HEK293 (cell line): Measurements from ENCODE around the gene FCER2.

Experiments
- CTCF ChIA-PET: fragments of 350-600 bp; formaldehyde crosslinking; extraction: SDS; loops from one replicate; lab custom pipeline; 2021; ENCODE audit warnings: antibody characterized with exemption; lab: Yijun Ruan, JAX
- POLR2A ChIA-PET: fragments of 300-600 bp; formaldehyde crosslinking; extraction: SDS; loops from one replicate; lab custom pipeline; 2020; ENCODE audit warnings: antibody characterized with exemption, inconsistent platforms; lab: Yijun Ruan, JAX
- H3K27ac ChIP-seq: fragments of 200-500 bp; sonication (Bioruptor generic); 2 replicates; pipeline ENCODE4 v1.5.1; 2014; ENCODE audit warnings: low read depth, low read length, control low read depth, inconsistent platforms; ENCODE audit errors: extremely low read depth
- H3K36me3 ChIP-seq, 2 experiments: fragments of 200-500 bp in 1 of 2; sonication (Bioruptor generic) in 1 of 2; 1 replicate in 1 of 2; 2 replicates in 1 of 2; pipeline ENCODE4 v1.5.1; 2014 to 2017; ENCODE audit warnings: inconsistent platforms in 2 of 2, low read length in 2 of 2; ENCODE audit not compliant: control insufficient read depth in 2 of 2, insufficient read depth in 1 of 2
- H3K4me1 ChIP-seq: fragments of 200-500 bp; sonication (Bioruptor generic); 2 replicates; pipeline ENCODE4 v1.5.1; 2014; ENCODE audit warnings: mild to moderate bottlenecking, low read length, inconsistent platforms; ENCODE audit not compliant: control insufficient read depth, insufficient read depth
- H3K4me3 ChIP-seq: 2 replicates; pipeline ENCODE4 v1.5.1; 2011; ENCODE audit warnings: low read depth, mild to moderate bottlenecking, control low read depth, low read length, moderate library complexity
- H3K9me3 ChIP-seq: fragments of 200-500 bp; sonication (Bioruptor generic); 2 replicates; pipeline ENCODE4 v1.5.1; 2014; ENCODE audit warnings: low read depth, low read length, inconsistent platforms; ENCODE audit not compliant: control insufficient read depth, insufficient read depth
- PRDM4 ChIP-seq: fragments of 450-650 bp; formaldehyde crosslinking; IDR thresholded peaks from 2 replicates; pipeline ENCODE4 v1.5.1; 2017; ENCODE audit warnings: missing biosample characterization, missing genetic modification characterization
- REPIN1 ChIP-seq: fragments of 450-650 bp; formaldehyde crosslinking; IDR thresholded peaks from 2 replicates; pipeline ENCODE4 v1.5.1; 2017; ENCODE audit warnings: missing biosample characterization, missing genetic modification characterization, low read depth
- ZFHX2 ChIP-seq: fragments of 450-650 bp; formaldehyde crosslinking; conservative IDR thresholded peaks from 2 replicates; pipeline ENCODE4 v1.5.1; 2016; ENCODE audit warnings: missing biosample characterization, missing genetic modification characterization
- ZNF132 ChIP-seq: fragments of 450-650 bp; formaldehyde crosslinking; IDR thresholded peaks from 2 replicates; pipeline ENCODE4 v1.5.1; 2017; ENCODE audit warnings: missing biosample characterization, missing genetic modification characterization, borderline replicate concordance
- ZNF341 ChIP-seq: fragments of 450-650 bp; formaldehyde crosslinking; IDR thresholded peaks from 2 replicates; pipeline ENCODE4; 2016; ENCODE audit warnings: low read depth, missing biosample characterization, missing genetic modification characterization
- ZNF354C ChIP-seq: fragments of 450-650 bp; formaldehyde crosslinking; IDR thresholded peaks from 2 replicates; pipeline ENCODE4 v1.5.1; 2016; ENCODE audit warnings: missing biosample characterization, missing genetic modification characterization, low read depth, borderline replicate concordance
- ZNF366 ChIP-seq: fragments of 450-650 bp; formaldehyde crosslinking; conservative IDR thresholded peaks from 2 replicates; pipeline ENCODE4 v1.5.1; 2016; ENCODE audit warnings: missing biosample characterization, missing genetic modification characterization
- ZNF48 ChIP-seq: fragments of 450-650 bp; formaldehyde crosslinking; IDR thresholded peaks from 2 replicates; pipeline ENCODE4 v1.5.1; 2016; ENCODE audit warnings: missing biosample characterization, missing genetic modification characterization
- ZNF596 ChIP-seq: fragments of 450-650 bp; IDR thresholded peaks from 2 replicates; pipeline ENCODE4 v1.5.0; 2018; ENCODE audit warnings: missing biosample characterization, mild to moderate bottlenecking, missing genetic modification characterization, moderate library complexity
- TF ChIP-seq, protein P1 (sequence below): fragments of 450-650 bp; formaldehyde crosslinking; IDR thresholded peaks from 2 replicates; pipeline ENCODE4 v1.5.1; 2016; ENCODE audit warnings: missing biosample characterization, missing genetic modification characterization, low read depth
- TF ChIP-seq, protein P2 (sequence below): fragments of 450-650 bp; formaldehyde crosslinking; IDR thresholded peaks from 2 replicates; pipeline ENCODE4 v1.5.1; 2017; ENCODE audit warnings: missing biosample characterization, missing genetic modification characterization
- TF ChIP-seq, protein P3 (sequence below): fragments of 450-650 bp; formaldehyde crosslinking; IDR thresholded peaks from 2 replicates; pipeline ENCODE4 v1.5.1; 2016; ENCODE audit warnings: missing biosample characterization, missing genetic modification characterization
- TF ChIP-seq, protein P4 (sequence below): fragments of 450-650 bp; IDR thresholded peaks from 2 replicates; pipeline ENCODE4 v1.5.1; 2018; ENCODE audit warnings: missing biosample characterization, mild to moderate bottlenecking, missing genetic modification characterization
- TF ChIP-seq, protein P5 (sequence below): fragments of 450-650 bp; formaldehyde crosslinking; IDR thresholded peaks from 2 replicates; pipeline ENCODE4 v1.5.1; 2017; ENCODE audit warnings: missing biosample characterization, missing genetic modification characterization

The FCER2 gene

GRCh38 chr19:7737215-7737614 is 35.3 kb upstream of the FCER2 start (continued):
- TF ChIP-seq, protein P1, sequence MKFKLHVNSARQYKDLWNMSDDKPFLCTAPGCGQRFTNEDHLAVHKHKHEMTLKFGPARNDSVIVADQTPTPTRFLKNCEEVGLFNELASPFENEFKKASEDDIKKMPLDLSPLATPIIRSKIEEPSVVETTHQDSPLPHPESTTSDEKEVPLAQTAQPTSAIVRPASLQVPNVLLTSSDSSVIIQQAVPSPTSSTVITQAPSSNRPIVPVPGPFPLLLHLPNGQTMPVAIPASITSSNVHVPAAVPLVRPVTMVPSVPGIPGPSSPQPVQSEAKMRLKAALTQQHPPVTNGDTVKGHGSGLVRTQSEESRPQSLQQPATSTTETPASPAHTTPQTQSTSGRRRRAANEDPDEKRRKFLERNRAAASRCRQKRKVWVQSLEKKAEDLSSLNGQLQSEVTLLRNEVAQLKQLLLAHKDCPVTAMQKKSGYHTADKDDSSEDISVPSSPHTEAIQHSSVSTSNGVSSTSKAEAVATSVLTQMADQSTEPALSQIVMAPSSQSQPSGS (tag by site-specific recombination) = no peak
- TF ChIP-seq, protein P2, sequence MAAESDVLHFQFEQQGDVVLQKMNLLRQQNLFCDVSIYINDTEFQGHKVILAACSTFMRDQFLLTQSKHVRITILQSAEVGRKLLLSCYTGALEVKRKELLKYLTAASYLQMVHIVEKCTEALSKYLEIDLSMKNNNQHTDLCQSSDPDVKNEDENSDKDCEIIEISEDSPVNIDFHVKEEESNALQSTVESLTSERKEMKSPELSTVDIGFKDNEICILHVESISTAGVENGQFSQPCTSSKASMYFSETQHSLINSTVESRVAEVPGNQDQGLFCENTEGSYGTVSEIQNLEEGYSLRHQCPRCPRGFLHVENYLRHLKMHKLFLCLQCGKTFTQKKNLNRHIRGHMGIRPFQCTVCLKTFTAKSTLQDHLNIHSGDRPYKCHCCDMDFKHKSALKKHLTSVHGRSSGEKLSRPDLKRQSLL (tag by site-specific recombination) = no peak
- no peak for TF ChIP-seq ZNF132 (tag by site-specific recombination)
- no peak for TF ChIP-seq REPIN1 (tag by site-specific recombination)
- TF ChIP-seq ZFHX2 (tag by site-specific recombination) = no peak
- no peak for TF ChIP-seq ZNF596 (tag by site-specific recombination)
- TF ChIP-seq ZNF48 = no peak
- TF ChIP-seq, protein P3, sequence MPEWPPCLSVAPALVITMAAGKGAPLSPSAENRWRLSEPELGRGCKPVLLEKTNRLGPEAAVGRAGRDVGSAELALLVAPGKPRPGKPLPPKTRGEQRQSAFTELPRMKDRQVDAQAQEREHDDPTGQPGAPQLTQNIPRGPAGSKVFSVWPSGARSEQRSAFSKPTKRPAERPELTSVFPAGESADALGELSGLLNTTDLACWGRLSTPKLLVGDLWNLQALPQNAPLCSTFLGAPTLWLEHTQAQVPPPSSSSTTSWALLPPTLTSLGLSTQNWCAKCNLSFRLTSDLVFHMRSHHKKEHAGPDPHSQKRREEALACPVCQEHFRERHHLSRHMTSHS (tag by site-specific recombination) = no peak
- no peak for TF ChIP-seq ZNF354C (tag by site-specific recombination)
- no peak for TF ChIP-seq PRDM4 (tag by site-specific recombination)
- TF ChIP-seq, protein P4, sequence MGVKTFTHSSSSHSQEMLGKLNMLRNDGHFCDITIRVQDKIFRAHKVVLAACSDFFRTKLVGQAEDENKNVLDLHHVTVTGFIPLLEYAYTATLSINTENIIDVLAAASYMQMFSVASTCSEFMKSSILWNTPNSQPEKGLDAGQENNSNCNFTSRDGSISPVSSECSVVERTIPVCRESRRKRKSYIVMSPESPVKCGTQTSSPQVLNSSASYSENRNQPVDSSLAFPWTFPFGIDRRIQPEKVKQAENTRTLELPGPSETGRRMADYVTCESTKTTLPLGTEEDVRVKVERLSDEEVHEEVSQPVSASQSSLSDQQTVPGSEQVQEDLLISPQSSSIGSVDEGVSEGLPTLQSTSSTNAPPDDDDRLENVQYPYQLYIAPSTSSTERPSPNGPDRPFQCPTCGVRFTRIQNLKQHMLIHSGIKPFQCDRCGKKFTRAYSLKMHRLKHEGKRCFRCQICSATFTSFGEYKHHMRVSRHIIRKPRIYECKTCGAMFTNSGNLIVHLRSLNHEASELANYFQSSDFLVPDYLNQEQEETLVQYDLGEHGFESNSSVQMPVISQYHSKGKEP (tag by site-specific recombination) = no peak
- TF ChIP-seq, all 188 proteins: peak for 0

- no peaks in the 10 kb centered on the region for H3K4me1 ChIP-seq
- H3K27ac ChIP-seq = no peak overlapping the region
- ChIA-PET POLR2A (no interaction called here), CTCF (no interaction called here)
- TF ChIP-seq ZNF366 (peak; percentile 89), ZNF341 (tag by site-specific recombination) (no peak)
- TF ChIP-seq, protein P5, sequence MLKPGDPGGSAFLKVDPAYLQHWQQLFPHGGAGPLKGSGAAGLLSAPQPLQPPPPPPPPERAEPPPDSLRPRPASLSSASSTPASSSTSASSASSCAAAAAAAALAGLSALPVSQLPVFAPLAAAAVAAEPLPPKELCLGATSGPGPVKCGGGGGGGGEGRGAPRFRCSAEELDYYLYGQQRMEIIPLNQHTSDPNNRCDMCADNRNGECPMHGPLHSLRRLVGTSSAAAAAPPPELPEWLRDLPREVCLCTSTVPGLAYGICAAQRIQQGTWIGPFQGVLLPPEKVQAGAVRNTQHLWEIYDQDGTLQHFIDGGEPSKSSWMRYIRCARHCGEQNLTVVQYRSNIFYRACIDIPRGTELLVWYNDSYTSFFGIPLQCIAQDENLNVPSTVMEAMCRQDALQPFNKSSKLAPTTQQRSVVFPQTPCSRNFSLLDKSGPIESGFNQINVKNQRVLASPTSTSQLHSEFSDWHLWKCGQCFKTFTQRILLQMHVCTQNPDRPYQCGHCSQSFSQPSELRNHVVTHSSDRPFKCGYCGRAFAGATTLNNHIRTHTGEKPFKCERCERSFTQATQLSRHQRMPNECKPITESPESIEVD (tag by site-specific recombination) = no peak
- H3K36me3 ChIP-seq = no peaks in the 10 kb centered on the region
- no peak overlapping the region for H3K4me3 ChIP-seq
- no peaks in the 10 kb centered on the region for H3K9me3 ChIP-seq
Observed at GRCh38 chr19:7736148-7736547, 34.2 kb upstream of the FCER2 start.
